ENCODE data around the gene MAML1.
A peak's percentile ranks its signal among the peaks of the same experiment; 100 is the strongest.
"Not testable (repeated sequence)": the region's sequence is repeated elsewhere in the genome, so short reads cannot be mapped to it uniquely, and the experiment has no call there.

The MAML1 gene, protein sequence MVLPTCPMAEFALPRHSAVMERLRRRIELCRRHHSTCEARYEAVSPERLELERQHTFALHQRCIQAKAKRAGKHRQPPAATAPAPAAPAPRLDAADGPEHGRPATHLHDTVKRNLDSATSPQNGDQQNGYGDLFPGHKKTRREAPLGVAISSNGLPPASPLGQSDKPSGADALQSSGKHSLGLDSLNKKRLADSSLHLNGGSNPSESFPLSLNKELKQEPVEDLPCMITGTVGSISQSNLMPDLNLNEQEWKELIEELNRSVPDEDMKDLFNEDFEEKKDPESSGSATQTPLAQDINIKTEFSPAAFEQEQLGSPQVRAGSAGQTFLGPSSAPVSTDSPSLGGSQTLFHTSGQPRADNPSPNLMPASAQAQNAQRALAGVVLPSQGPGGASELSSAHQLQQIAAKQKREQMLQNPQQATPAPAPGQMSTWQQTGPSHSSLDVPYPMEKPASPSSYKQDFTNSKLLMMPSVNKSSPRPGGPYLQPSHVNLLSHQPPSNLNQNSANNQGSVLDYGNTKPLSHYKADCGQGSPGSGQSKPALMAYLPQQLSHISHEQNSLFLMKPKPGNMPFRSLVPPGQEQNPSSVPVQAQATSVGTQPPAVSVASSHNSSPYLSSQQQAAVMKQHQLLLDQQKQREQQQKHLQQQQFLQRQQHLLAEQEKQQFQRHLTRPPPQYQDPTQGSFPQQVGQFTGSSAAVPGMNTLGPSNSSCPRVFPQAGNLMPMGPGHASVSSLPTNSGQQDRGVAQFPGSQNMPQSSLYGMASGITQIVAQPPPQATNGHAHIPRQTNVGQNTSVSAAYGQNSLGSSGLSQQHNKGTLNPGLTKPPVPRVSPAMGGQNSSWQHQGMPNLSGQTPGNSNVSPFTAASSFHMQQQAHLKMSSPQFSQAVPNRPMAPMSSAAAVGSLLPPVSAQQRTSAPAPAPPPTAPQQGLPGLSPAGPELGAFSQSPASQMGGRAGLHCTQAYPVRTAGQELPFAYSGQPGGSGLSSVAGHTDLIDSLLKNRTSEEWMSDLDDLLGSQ

DNA sequence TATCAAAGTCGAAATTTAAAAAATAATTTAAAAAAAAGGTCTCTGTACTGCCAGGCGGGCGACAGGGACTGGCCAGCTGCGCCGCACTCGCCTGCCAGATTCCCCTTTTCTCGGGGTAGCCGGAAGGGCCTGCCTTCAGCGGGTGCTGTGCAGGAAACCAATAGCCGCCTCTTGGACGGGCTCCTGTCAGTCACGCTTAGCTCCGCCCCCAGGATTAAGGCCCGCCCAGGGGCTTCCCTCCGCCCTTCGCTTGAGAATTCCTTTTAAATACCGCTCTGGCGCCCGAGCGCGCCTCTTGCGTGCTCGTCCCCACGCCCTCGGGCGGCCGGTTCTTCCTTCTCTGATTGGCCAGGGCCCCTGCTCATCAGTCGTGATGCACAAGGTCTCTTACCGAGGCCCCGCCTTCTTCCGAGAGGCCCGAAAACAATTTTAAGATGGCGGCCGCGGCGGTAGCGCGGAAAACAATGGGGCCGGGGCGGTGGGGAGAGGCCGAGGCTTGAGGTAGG is at the start of gene MAML1:
MAML1 (plus strand) TSS at position 411 of the 506 bp plus-strand sequence. CDS start 291 bp downstream, outside the sequence.
- ATAC-seq (peak; percentile 95), DNase-seq (peak; percentile 99)

DNA sequence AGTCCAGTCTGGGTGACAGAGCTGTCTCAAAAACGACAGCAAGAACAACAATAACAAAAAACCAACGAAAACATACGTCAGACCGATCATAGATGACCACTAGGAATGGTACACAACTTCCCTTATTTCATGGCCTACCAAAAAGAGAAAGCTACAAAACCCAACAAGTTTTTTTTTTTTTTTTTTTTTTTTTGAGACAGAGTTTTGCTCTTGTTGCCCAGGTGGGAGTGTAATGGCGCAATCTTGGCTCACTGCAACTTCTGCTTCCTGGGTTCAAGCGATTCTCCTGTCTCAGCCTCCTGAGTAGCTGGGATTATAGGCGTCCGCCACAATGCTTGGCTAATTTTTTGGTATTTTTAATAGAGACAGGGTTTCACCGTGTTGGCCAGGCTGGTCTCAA is 43.4 kb upstream of the MAML1 start:
- not testable (repeated sequence) for ATAC-seq, DNase-seq

DNA sequence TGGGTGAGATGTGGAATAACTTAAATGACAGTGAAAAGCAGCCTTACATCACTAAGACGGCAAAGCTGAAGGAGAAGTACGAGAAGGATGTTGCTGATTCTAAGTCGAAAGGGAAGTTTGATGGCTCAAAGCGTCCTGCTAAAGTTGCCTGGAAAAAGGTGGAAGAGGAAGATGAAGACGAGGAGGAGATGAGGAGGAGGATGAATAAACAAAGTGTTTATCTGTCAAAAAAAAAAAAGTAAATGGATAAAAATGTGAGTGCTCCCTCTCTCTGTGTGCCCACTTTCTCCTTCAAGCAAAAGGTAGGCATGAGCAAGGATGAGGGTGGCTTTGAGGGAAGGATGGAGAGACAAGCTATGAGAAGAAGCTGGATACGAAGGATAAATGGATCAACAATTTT is 38.1 kb upstream of the MAML1 start:
- DNase-seq (no peak), ATAC-seq (no peak)

DNA sequence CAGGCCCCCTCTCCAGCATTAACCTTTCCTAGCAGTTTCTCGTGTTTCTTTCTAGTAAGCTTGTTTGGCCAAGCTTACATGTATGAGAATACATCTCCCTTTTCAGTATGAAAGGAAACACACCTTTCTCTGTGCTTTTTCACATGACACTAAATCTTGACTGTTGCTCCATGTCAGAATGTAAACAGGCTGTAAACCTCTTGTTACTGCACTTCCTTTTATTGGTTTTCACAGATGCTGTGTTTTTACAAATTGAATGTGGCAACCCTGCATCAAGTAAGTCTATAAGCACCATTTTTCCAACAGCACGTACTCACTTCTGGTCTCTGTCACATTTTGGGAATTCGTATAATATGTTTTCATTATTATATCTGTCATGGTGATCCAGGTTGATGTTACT is 36.0 kb upstream of the MAML1 start:
- ATAC-seq, result no peak
- no peak for DNase-seq

DNA sequence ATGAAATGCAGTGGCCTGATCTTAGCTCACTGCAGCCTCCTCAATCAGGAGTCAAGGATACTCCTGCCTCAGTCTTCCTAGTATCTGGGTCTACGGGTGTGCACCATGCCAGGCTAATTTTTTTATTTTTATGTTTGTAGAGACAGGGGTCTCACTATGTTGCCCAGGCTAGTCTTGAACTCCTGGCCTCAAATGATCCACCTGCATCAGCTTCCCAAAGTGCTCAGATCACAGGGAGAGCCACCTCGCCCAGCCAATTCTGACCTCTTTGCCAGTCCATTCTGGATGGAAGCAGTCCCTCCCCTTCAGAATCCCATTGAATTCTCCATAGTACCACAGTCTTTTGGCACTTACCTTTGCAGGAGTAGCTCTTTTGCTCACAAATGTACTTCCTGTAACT is 35.5 kb upstream of the MAML1 start:
- DNase-seq (no peak), ATAC-seq (no peak)

DNA sequence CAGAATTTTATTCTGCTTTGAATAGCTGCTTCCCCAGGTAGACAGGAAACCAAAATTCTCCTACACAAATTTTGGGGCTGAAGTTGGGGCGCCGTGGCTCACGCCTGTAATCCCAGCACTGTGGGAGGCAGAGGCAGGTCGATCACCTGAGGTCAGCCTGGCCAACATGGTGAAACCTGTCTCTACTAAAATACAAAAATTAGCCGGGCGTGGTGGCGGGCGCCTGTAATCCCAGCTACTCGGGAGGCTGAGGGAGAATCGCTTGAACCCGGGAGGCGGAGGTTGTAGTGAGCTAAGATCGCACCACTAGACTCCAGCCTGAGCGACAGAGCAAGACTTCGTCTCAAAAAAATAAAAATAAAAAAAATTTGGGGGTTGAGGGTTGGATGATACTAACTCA is 35.1 kb upstream of the MAML1 start:
- DNase-seq, ATAC-seq: not testable (repeated sequence)

DNA sequence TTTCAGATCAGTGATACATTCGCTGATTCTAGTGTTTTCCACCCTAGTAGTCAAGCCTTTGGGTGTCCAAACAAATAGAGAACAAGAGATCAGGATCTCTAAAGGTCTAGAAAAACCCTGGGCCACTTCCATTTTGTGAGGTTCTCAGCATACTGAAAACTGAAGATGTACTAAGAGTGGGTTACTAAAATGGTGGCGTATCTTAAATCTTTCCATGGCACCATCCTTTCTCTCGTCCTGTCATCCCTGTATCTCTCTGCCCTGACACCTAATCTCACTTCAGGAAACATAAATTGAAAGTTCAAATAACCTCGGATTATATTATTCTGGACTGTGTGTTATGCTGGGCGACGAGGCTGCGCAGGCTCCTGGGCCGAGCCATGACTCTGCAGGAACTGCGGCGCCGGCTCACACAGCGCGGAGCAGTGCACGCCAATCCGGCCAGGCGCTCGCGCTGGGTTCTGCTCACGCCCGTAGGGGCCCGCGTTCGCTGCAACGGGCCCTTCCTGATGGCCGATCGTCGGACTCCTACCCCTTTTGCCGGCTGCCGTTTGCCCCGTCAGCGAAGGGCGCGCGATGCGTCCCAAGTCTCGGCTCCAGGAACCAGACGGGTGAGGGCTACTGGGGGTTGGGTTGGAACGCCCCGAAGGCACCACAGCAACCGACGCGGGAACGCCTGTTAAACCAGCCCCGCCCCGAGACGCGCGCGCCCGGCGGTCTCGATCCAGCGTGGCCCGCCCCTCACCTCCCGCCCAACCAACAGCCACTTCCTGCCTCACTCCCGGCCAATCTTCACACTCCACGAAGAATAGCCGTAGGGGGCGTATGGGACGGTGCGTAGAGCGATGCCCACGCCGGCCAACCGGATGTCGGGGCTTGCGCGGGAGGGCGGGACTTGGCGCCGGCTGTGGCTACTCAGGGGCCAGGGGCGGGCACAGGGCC is 34.4 kb upstream of the MAML1 start:
- DNase-seq, result peak; percentile 98

DNA sequence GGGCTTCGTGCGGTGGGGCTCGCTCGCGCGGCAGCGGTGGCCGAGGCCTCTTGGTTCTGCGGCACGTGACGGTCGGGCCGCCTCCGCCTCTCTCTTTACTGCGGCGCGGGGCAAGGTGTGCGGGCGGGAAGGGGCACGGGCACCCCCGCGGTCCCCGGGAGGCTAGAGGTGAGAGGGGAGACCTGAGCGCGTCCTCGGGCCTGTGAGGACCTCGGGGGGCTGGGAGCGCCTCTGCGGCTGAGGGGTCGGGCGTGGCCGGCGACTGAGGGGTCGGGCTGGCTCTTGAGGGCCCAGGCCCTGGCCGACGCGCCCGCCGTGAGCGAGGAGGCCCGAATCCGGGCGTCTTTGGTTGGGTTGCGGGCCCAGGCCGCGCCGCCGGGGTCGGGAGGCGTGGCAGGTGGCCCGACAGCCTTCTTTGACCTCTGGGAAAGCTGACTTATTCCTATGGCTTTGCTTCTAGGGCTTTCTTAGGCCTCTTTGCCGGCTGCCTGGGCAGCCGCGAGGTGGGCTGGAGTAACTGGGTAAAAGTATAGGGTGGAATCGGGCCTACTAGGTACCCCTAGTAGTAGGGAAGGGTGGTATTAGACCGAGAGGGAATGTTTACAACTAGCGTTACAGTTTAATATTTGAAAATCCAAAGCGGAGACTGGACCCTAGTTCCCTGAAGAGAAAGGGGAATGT is 33.5 kb upstream of the MAML1 start, which contains the start of gene CANX:
CANX (plus strand) TSS at position 33 of the 681 bp plus-strand sequence. CDS start 6,715 bp downstream, outside the sequence.
- ATAC-seq (no peak), DNase-seq (no peak)

More for the DNA sequence above, 34.4 kb upstream of the MAML1 start:
- ATAC-seq, result peak; percentile 94

DNA sequence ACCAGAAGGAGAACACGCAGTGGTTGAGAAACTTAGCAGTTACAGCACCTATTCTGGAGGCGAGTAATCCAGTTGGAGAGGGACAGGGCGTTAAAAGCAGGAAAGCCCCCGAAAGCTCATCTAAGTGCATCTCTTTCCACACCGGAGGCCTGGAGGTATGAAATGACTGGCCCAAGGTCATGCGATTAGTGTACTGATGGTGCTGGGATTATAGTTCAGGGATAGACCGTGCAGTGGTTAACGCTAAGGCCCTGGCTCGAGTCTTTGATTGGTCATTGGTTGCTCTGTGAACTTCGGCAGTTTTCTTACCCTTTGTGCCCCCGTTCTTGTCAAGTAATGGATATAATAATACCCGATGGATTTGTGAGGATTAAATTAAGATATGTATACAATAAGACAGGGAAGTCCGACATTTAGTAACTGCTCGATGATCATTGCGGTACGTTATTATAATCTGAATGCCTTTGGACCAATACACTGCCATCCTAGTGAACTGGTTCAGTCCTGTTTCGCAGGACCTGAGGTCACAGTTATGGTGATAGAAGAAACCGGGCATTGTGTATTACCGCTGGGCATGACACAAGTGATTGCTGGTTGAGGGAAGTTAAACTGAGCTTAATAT is 32.9 kb upstream of the MAML1 start:
- ATAC-seq (peak; percentile 26), DNase-seq (peak; percentile 56)

DNA sequence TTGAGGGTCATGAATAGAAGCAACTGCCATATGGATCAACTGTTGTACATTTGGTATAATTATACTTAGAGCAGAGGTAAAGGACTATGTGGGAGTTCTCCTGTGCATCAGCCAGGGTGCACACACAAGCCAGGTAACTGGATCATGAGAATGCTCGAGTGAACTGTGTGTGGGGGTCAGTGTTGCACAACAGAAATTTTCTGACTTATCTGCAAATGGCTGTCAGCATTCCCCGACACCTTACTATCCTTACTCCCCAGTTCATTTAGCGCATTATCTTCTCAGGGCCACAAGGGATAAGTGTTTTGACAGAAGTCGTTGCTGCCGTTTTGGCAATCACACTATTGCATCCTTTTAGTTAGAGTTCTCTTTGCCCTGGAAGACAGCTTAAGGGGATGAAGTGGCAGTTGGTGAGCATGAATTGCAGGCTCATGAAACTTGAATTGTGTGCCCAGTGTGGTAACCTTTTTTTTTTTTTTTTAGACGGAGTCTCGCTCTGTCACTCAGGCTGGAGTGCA is 32.2 kb upstream of the MAML1 start:
- DNase-seq (no peak), ATAC-seq (no peak)

DNA sequence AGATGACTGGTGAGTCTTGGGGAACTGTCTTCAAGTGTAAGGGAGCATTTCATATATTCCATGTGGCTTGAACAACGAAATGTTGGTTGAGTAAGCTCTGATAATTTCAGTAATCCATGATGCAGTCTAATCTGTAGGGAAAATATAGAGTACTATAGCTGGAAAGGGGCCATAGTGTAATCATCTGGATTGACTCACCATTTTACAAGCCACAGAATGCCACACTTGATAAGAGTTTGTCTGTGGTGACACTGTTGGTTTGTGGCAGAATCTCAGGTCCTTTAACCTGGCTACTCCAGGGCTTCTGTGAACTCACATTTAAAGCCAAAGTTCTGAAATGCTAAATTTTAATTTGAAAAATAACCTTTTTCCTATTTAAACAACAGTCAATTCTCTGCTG is 16.3 kb upstream of the MAML1 start:
- ATAC-seq, result peak; percentile 28
- DNase-seq, result no peak

DNA sequence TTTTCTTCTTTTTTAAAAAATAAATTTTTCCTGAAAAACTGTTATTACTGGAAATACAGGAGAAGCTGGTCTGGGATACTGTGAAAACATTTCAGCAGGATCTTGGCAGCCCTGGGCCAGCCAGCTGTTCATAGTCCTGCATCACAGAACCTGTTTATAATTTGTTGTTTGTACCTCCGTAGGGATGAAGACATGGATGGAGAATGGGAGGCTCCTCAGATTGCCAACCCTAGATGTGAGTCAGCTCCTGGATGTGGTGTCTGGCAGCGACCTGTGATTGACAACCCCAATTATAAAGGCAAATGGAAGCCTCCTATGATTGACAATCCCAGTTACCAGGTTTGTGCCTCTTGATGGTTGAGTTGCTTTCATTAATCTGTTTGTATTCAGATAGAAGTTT is 12.4 kb upstream of the MAML1 start:
- no peak for ATAC-seq
- no peak for DNase-seq

DNA sequence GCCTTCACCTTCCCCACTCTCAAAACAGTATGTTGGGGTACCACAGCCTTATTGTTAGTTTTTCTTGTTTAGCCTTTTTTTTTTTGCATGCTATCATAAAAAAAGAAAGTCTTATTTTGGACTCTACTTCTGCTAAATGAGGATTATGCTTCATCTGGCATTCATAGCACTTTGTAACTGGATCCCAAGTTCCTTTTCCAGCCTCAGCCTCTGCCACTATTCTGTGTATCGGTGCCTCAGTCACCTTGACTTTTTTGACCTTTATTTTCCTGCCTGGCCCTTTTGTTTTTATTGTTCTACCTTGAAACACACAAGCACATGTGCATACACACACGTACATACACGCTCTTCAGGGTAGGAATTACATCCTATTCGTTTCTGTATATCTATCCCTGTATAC is 8.5 kb upstream of the MAML1 start:
- no peak for DNase-seq

DNA sequence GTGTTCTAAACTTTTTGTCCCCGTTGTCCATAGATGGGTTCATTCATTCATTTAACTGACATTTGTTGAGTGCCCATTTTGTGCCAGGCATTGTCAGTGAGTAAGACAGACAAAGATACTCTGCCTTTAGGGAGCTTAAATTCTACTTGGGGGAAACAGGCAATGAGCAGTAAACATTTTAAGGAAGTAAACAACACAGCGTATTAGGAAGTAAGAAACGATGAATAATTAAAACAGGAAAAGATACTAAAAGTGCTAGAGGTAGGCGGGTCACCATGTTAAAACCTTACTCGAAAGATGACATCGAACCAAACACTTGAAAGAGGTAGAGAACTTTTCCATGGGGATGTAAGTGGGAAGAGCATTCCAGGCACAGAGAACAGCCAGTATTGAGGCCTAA is 5.5 kb upstream of the MAML1 start:
- DNase-seq (no peak), ATAC-seq (no peak)

More for the DNA sequence above, 8.5 kb upstream of the MAML1 start:
- no peak for ATAC-seq

DNA sequence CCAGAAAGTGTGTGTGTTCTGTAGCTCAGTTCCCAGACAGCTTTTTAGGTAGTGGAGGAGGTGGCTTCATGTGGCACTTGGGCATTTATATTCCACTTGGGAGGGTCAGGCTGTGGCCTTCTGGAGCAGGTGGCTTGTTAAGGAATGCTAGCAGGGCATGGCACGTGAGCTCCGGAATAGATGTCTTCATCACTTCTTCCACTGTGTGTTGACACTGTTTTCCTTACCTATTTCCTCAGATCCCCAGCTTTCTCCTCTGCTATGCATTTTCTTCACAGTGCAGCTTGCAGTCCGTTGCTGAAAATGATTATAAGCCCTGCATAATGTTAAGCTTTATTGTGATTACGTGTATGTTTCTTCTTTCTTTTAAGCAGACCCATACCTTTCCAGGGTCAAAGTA is 3.3 kb upstream of the MAML1 start:
- DNase-seq, result no peak
- ATAC-seq, result no peak

DNA sequence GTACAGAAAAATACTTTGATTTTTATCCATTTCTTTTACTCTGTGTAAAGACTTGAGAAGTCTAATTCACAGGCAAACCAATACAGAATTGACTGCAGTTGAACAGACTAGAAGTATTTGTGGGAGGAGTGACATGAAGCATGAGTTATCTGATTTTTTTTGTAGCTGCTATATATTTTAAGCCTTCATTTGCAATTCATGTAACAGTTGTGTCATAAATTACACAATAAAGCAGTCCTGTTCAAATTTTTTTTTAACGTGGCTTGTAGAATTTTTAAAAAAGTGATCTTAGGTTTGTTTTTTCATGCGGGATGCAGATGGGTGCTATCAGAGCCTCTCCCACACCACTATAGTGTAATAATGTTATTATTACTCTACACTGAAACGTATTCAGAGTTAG is 2.9 kb upstream of the MAML1 start:
- DNase-seq (no peak), ATAC-seq (no peak)

DNA sequence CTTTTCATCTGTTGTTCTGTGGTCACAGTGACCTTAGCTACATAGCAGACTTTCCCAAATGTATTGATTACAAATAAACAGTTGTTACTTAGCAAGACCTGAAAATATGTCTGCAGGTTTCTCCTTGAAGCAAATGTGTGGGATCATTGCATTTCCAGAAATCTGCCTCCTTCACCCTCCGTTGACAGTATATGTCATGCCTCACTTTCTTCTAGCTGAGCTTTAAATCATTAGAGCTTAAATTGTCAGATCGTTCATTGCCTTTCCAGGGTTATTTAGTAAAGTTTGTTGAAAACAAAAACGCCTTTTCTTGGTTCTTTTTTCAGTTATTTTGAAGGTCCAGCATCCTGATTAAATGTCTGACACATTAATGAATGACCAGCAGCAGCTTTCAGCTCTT is 2.3 kb upstream of the MAML1 start:
- ATAC-seq (no peak), DNase-seq (no peak)

DNA sequence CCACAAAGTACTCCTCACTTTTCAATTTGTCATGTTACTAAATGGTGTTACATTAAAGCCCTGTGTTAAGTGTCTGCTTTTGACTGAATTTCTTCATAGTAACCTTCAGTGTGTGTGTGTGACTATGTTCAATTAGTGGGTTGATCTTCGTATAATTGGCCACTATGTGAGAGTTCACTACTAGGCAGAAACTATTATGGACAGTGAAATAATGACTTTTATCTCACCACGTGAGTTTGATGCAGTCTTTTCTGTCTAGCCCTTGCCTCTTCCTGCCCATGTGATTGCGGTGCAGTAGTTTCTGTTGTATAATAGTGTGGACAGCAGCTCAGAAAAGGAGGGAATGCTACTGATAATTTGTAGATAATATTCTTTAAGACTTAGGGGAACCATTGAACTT is 1.8 kb upstream of the MAML1 start:
- DNase-seq, result no peak
- ATAC-seq, result no peak

DNA sequence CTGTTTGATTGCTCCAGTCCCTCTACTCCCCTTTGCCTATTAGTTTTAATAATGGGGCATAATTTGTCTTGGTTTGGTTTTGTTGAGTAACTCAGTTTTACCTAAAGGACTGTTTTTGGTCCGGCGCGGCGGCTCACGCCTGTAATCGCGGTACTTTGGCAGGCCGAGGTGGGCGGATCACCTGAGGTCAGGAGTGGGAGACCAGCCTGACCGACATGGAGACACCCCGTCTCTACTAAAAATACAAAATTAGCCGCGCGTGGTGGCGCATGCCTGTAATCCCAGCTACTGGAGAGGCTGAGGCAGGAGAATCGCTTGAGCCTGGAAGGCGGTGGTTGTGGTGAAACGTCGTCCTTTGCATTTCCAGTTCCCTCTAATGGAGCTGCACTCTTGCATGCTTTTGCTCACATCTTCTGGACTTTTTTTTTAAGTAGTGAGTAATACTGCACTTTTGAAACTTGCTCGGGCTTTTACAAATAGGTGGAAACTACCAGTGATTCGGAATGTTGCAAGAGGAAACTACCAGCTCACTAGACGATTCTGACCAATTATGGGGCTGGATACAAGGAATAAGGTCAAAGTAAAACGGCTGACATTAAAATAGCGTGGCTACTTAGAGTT is 721 bp upstream of the MAML1 start:
- DNase-seq (peak; percentile 36), ATAC-seq (peak; percentile 49)
